RWPE2 (cell line): ENCODE measurements around the gene SNX5.

Experiments
- ATAC-seq: fragments of 200-7000 bp; cut with Tn5 transposase; 3 replicates; pipeline ENCODE4 v1.9.1; 2021; ENCODE audit warnings: low read depth
- DNase-seq: peaks from one replicate; pipeline ENCODE4 v3.0.0-alpha.2; 2020; ENCODE audit warnings: low spot score
- H3K27ac ChIP-seq: fragments of 450-650 bp; 2 replicates; pipeline ENCODE4 v1.5.1; 2017; ENCODE audit warnings: mild to moderate bottlenecking; ENCODE audit not compliant: poor library complexity, severe bottlenecking
- H3K27me3 ChIP-seq: fragments of 250-450 bp; sonication (Bioruptor Pico); 2 replicates; pipeline ENCODE4 v1.5.1; 2021; ENCODE audit warnings: mild to moderate bottlenecking, moderate library complexity; ENCODE audit not compliant: insufficient read depth, poor library complexity, severe bottlenecking
- H3K36me3 ChIP-seq: fragments of 250-450 bp; sonication (Bioruptor Pico); 2 replicates; pipeline ENCODE4 v1.5.1; 2020; ENCODE audit warnings: low read depth, mild to moderate bottlenecking, moderate library complexity
- H3K4me1 ChIP-seq: fragments of 250-450 bp; sonication (Bioruptor Pico); 2 replicates; pipeline ENCODE4 v1.5.1; 2021; ENCODE audit warnings: mild to moderate bottlenecking, moderate library complexity; ENCODE audit not compliant: insufficient read depth, poor library complexity, severe bottlenecking
- H3K4me3 ChIP-seq: fragments of 250-450 bp; sonication (Bioruptor Pico); 2 replicates; pipeline ENCODE4 v1.5.1; 2021; ENCODE audit warnings: mild to moderate bottlenecking, moderate library complexity; ENCODE audit not compliant: severe bottlenecking
- H3K9me3 ChIP-seq: fragments of 250-450 bp; sonication (Bioruptor Pico); 2 replicates; pipeline ENCODE4 v1.5.1; 2021; ENCODE audit warnings: mild to moderate bottlenecking, moderate library complexity; ENCODE audit not compliant: severe bottlenecking
- TF ChIP-seq, protein P1 (sequence below): fragments of 450-650 bp; IDR thresholded peaks from one replicate; pipeline ENCODE4 v1.5.1; 2017; ENCODE audit warnings: mild to moderate bottlenecking, moderate library complexity; ENCODE audit not compliant: poor library complexity, severe bottlenecking

The SNX5 gene

DNA sequence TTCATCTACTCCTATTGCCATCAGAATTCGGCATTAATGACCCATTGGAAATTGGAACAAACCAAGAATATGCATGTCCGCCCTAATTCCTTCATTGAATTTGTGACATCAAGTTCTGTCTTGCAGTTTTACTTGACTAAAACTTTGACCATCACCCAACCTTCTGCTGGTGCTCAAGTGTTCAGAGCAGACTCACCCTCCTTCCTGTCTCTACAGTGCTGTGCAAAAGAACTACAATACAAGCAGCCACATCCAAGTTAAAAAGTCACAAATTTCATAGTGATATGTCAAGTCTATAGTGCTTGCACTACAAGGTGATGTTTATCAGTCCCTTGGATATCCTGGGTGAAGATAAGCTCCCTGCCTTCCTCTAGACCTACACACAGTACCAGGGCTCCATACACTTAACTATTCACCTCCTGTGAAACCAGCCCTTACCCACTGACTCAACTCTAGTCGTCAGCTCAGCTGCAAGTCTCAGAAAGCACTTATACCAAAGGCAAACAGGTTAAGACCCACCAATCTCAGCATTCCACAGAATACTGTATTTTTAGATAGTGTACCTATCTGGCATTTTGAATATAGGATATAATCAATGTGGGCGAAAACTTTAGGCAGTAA is 23.6 kb downstream of the SNX5 start:
- no peak overlapping the region for H3K27ac ChIP-seq
- H3K4me3 ChIP-seq, result no peak overlapping the region

GRCh38 chr20:17943343-17943742 is 25.3 kb downstream of the SNX5 start:
- no peak for ATAC-seq
- no peak overlapping the region for H3K4me3 ChIP-seq
- no peak overlapping the region for H3K27ac ChIP-seq
- no peaks in the 10 kb centered on the region for H3K9me3 ChIP-seq
- no peaks in the 10 kb centered on the region for H3K27me3 ChIP-seq
- H3K36me3 ChIP-seq, result peaks cover 69% of the 10 kb centered on the region
- TF ChIP-seq, protein P1, sequence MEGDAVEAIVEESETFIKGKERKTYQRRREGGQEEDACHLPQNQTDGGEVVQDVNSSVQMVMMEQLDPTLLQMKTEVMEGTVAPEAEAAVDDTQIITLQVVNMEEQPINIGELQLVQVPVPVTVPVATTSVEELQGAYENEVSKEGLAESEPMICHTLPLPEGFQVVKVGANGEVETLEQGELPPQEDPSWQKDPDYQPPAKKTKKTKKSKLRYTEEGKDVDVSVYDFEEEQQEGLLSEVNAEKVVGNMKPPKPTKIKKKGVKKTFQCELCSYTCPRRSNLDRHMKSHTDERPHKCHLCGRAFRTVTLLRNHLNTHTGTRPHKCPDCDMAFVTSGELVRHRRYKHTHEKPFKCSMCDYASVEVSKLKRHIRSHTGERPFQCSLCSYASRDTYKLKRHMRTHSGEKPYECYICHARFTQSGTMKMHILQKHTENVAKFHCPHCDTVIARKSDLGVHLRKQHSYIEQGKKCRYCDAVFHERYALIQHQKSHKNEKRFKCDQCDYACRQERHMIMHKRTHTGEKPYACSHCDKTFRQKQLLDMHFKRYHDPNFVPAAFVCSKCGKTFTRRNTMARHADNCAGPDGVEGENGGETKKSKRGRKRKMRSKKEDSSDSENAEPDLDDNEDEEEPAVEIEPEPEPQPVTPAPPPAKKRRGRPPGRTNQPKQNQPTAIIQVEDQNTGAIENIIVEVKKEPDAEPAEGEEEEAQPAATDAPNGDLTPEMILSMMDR, result no peak
- no peaks in the 10 kb centered on the region for H3K4me1 ChIP-seq
- no peak for DNase-seq

More for the DNA sequence above, 23.6 kb downstream of the SNX5 start:
- DNase-seq (no peak), ATAC-seq (no peak)
- TF ChIP-seq, protein P1, result no peak
- Histone ChIP-seq H3K36me3 (peaks cover 86% of the 10 kb centered on the region), H3K9me3 (no peaks in the 10 kb centered on the region), H3K4me1 (no peaks in the 10 kb centered on the region), H3K27me3 (no peaks in the 10 kb centered on the region)

DNA sequence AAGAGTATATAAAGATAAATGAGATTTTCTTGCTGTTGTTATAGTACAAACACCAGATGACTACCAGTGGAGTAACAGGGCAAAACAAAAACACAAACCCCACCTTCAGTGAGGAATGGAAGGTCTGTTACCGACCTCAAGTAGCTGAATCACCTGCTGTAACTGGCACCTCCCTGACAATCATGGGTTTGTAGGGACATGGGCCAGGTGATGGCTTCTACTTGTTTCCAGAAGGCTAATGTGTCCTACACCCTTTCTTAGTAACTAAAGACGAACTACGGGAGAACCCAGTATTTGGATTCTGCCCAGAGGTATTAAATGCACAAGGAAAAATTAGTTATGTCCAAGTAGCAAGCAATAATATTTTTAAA is 26.8 kb downstream of the SNX5 start:
- ATAC-seq (no peak), DNase-seq (no peak)
- no peaks in the 10 kb centered on the region for H3K9me3 ChIP-seq
- no peak overlapping the region for H3K4me3 ChIP-seq
- TF ChIP-seq, protein P1, result no peak
- peaks cover 54% of the 10 kb centered on the region for H3K36me3 ChIP-seq
- H3K27ac ChIP-seq, result no peak overlapping the region
- no peaks in the 10 kb centered on the region for H3K4me1 ChIP-seq
- no peaks in the 10 kb centered on the region for H3K27me3 ChIP-seq

DNA sequence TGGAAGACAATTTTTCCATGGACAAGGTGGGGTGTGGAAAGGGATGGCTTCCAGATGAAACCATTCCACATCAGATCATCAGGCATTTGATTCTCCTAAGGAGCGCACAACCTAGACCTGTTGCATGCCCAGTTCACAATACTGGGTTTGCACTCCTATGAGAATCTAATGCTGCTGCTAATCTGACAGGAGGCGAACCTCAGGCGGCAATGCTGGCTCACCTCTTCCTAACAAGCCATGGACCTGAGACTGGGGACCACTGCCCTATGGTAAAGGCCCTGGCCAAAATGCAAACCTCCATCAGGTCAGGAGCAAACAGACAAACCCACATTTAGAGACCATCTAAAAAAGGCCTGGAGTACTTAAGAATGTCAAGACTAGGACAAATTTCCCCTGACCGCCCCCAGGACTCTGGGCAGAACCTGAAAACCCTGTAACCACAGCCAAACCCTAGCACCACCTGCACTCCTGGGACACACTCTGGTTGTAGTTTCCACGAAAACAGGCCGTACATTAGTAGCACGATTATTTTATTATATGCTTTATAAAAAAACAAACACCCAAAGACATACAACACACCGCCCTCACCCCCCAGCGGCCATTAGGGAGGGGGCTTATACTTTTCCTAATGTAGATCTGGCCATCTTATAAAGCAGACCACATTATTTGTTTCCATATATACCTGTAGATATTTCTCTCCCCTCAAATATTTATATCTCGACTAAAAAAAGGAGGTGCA is 27.3 kb downstream of the SNX5 start:
- H3K36me3 ChIP-seq, result peaks cover 49% of the 10 kb centered on the region
- H3K4me3 ChIP-seq, result no peak overlapping the region
- no peak for DNase-seq
- no peaks in the 10 kb centered on the region for H3K9me3 ChIP-seq
- ATAC-seq, result no peak
- H3K4me1 ChIP-seq, result no peaks in the 10 kb centered on the region
- no peak overlapping the region for H3K27ac ChIP-seq
- H3K27me3 ChIP-seq, result no peaks in the 10 kb centered on the region
- TF ChIP-seq, protein P1, result no peak
